Neural crest cell (in vitro differentiated cells): Measurements from ENCODE around the gene BLVRA. TPM values are rescaled to one million over a fixed set of nuclear protein-coding genes. Genes with fewer than 3 reads are reported as not detected.
"Not testable (repeated sequence)": the region's sequence is repeated elsewhere in the genome, so short reads cannot be mapped to it uniquely, and the experiment has no call there.

ENCODE experiments used
- DNase-seq: peaks from one replicate; pipeline ENCODE4 v3.0.0; 2021; ENCODE audit warnings: low read depth, mixed read lengths, low spot score
- H3K27ac Mint-ChIP-seq: one replicate; pipeline ENCODE4 v1.8.0; 2021; ENCODE audit warnings: mild to moderate bottlenecking, mixed read lengths; ENCODE audit not compliant: unreplicated experiment
- H3K27me3 Mint-ChIP-seq: 2 replicates; pipeline ENCODE4 v1.8.0; 2021; ENCODE audit warnings: low read depth, mild to moderate bottlenecking, mixed read lengths
- H3K36me3 Mint-ChIP-seq: 2 replicates; pipeline ENCODE4 v1.8.0; 2021; ENCODE audit warnings: low read depth, mild to moderate bottlenecking, mixed read lengths
- H3K4me1 Mint-ChIP-seq: 2 replicates; pipeline ENCODE4 v1.8.0; 2021; ENCODE audit warnings: mixed read lengths
- H3K4me3 Mint-ChIP-seq: one replicate; pipeline ENCODE4 v1.8.0; 2021; ENCODE audit warnings: mild to moderate bottlenecking, mixed read lengths
- H3K9me3 Mint-ChIP-seq: 2 replicates; pipeline ENCODE4 v1.8.0; 2021; ENCODE audit warnings: mixed read lengths
- total RNA-seq: library from RNA; stranded (reverse); gene quantifications from 2 replicates; pipeline ENCODE4 v1.2.1, GENCODE V29; 2021
- TF ChIP-seq, protein P1 (sequence below): fragments of 200-600 bp; sonication (generic); conservative IDR thresholded peaks from 2 replicates; pipeline ENCODE4 v1.5.0; 2021; ENCODE audit warnings: antibody characterized with exemption, mild to moderate bottlenecking

The BLVRA gene
- total RNA-seq, 1 donor from 2014 or later = 31.3 TPM

DNA sequence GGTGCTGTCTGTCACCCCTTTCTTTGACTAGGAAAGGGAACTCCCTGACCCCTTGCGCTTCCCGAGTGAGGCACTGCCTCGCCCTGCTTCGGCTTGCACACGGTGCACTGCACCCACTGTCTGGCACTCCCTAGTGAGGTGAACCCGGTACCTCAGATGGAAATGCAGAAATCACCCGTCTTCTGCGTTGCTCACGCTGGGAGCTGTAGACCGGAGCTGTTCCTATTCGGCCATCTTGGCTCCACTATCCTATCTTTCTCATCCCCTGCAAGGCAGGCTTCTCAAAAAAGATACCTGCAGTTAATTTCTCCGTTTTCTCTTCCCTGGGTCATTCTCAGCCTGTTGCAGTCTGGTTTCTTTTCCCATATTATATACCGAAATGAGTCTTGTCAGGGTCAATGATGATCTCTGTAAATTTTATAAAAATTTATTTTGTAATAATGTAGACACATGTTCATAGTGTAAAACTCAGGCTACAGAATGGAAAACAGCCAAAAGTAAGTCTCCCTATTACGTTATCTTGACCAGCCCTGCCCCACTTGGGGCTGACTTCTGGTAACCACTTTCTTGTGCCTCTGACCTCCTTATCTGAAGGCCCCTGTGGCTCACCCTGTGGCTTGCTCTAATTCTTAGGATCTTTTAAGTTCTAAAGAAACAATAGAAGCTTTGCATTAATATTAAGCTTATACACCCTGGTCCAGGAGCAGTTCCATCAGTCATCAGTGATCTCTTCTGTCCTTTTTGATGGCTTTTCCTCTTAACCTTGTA, 20.7 kb downstream of the BLVRA start:
- Mint-ChIP-seq H3K27ac (no peak overlapping the region), H3K36me3 (peaks cover 21% of the 10 kb centered on the region)
- no peak for DNase-seq

DNA sequence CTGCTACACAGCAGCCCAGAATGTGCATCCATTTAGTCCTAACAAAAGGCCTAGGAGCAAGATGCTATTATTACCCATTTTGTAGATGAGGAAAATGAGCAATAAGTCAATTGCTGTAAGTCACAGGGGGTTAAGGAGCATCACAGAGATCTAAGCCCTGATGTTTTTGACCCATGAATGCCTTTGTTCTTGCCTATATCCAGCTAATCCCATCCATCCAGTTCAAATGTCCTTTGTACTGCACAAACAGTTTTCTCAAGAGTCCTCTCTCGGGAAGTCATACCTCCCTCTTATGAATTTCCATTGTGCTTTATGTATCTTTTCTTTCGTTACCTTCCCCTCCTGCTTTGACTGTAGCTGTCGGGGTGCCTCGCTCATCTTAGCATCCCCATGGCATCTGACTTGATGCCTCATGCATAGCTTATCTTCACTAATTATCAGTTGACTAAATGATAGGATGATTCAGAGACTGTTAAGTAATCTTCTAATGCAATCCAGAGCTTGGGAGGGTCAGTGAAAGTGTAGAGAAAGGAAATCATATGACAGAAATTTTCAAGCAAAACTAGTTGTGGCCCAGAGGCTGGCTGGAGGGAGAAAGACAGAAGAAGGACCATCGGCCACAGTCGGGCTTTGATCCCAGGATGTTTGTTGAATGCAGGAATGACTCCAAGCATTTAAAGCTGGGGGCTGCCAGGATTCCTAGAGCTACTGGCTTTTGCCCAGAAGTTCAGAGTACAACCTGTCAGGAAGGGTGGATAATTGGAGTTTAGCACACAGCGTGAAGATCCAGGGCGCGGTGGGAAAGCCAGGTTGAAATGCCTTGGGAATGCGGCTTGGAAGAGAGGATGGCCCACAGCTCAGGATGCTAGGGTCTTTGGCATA, 23.5 kb downstream of the BLVRA start:
- no peaks in the 10 kb centered on the region for H3K27me3 Mint-ChIP-seq
- no peaks in the 10 kb centered on the region for H3K4me1 Mint-ChIP-seq
- DNase-seq = no peak
- TF ChIP-seq, protein P1, sequence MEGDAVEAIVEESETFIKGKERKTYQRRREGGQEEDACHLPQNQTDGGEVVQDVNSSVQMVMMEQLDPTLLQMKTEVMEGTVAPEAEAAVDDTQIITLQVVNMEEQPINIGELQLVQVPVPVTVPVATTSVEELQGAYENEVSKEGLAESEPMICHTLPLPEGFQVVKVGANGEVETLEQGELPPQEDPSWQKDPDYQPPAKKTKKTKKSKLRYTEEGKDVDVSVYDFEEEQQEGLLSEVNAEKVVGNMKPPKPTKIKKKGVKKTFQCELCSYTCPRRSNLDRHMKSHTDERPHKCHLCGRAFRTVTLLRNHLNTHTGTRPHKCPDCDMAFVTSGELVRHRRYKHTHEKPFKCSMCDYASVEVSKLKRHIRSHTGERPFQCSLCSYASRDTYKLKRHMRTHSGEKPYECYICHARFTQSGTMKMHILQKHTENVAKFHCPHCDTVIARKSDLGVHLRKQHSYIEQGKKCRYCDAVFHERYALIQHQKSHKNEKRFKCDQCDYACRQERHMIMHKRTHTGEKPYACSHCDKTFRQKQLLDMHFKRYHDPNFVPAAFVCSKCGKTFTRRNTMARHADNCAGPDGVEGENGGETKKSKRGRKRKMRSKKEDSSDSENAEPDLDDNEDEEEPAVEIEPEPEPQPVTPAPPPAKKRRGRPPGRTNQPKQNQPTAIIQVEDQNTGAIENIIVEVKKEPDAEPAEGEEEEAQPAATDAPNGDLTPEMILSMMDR = no peak
- H3K4me3 Mint-ChIP-seq = no peak overlapping the region
- peaks cover 18% of the 10 kb centered on the region for H3K36me3 Mint-ChIP-seq
- H3K27ac Mint-ChIP-seq = no peak overlapping the region
- peaks cover 2% of the 10 kb centered on the region for H3K9me3 Mint-ChIP-seq

More for the DNA sequence above, 20.7 kb downstream of the BLVRA start:
- TF ChIP-seq, protein P1 = no peak
- H3K27me3 Mint-ChIP-seq = no peaks in the 10 kb centered on the region
- no peak overlapping the region for H3K4me3 Mint-ChIP-seq
- H3K4me1 Mint-ChIP-seq = no peaks in the 10 kb centered on the region
- peaks cover 4% of the 10 kb centered on the region for H3K9me3 Mint-ChIP-seq

DNA sequence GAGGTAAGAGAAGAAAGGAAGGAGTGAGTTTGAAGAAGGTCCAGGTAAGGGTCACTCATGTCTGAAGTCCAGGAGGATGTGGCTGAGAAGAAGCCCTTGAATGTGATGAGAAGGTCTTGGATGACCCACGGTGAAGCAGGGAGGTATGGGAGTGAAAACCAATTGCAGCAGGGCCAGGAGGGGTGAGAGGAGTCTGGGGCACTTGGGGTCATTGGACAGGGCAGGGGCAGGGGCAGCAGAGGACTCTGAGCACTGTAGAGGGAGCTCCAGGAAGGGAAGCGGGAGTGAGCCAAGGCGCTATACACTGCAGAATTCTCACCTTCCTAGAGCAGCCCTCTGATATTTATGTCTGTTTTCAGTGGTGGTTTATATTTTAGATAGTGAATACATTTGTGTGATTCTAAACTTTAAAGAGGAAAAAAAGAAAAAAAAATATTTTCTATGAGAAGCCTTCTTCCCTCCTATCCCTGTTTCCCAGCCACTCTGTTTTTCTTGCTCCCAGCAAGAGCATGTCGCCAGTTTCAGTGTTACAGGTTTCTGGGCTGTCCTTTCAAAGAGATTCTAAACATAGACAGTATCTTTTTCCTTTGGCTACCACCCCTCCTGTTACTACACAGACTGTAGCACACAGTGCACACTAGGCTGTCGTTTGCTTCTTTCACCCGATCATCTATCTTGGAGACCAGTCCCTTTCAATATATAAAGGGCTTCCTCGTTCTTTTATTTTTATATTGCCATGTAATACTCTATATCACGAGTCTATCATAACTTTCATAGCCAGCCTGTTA, 24.5 kb downstream of the BLVRA start:
- no peak for DNase-seq
- Mint-ChIP-seq H3K4me1 (no peaks in the 10 kb centered on the region), H3K4me3 (no peak overlapping the region), H3K9me3 (peaks cover 2% of the 10 kb centered on the region), H3K36me3 (peaks cover 18% of the 10 kb centered on the region), H3K27me3 (no peaks in the 10 kb centered on the region), H3K27ac (no peak overlapping the region)
- TF ChIP-seq, protein P1 = no peak

DNA sequence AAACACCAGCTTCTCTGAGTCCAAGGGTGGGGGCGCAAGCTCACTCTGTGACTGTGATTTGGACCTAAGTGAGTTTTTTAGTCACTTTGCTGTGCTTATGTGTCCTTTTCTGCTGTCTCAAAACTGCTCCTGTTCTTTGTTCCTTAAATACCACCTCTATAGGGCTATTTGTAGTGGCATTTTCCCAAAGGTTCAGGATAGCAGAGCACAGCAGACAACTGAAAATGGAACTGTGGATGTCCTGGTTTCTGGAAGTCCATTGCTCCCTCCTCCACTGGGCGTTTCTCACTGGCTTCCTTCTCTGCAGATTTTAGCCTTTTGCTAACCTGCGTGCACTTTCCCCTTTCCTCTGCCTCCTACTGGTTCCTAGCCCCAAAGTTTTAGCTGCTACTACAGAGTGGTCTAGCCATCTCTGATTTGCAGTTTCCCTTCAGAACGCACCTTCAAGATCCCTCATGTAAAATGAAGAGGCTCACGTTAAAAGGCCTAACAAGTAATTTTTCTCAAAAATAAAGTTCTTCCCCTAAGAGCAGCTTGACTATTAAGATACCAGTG, 25.6 kb downstream of the BLVRA start:
- H3K27me3 Mint-ChIP-seq = no peaks in the 10 kb centered on the region

DNA sequence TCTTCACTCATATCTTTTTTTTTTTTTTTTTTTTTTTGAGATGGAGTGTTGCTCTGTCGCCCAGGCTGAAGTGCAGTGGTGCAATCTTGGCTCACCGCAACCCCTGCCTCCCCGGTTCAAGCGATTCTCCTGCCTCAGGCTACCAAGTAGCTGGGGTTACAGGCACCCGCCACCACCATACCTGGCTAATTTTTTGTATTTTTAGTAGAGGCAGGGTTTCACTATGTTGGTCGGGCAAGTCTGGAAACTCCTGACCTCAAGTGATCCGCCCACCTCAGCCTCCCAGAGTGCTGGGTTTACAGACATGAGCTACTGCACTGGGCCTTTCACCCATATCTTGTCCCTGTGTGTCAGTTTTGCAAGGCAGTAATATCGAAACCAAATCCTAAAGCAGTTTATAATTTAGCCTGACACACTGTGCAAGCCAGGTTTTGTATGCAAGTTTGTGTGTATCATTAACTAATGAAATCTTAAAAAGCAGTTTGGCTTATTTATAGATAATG, 26.2 kb downstream of the BLVRA start:
- H3K36me3 Mint-ChIP-seq = peaks cover 16% of the 10 kb centered on the region
- not testable (repeated sequence) for H3K27ac Mint-ChIP-seq, H3K27me3 Mint-ChIP-seq, DNase-seq, H3K4me3 Mint-ChIP-seq, H3K9me3 Mint-ChIP-seq, H3K4me1 Mint-ChIP-seq

More for the DNA sequence above, 25.6 kb downstream of the BLVRA start:
- Mint-ChIP-seq H3K27ac (peak overlapping the region; percentile 75), H3K4me1 (no peaks in the 10 kb centered on the region), H3K4me3 (no peak overlapping the region), H3K36me3 (peaks cover 18% of the 10 kb centered on the region), H3K9me3 (peaks cover 1% of the 10 kb centered on the region)
- TF ChIP-seq, protein P1 = no peak
- no peak for DNase-seq
